ENCODE results near the gene DNM2.
"Not testable (repeated sequence)": the region's sequence is repeated elsewhere in the genome, so short reads cannot be mapped to it uniquely, and the experiment has no call there.

DNM2 gene

GRCh38 chr19:10836479-10837330 lies 118.8 kb downstream of the DNM2 start:
- peak; percentile 91 for DNase-seq (ENCODE audit: low read depth)

GRCh38 chr19:10837649-10838048 lies 119.8 kb downstream of the DNM2 start:
- DNase-seq (ENCODE audit: low read depth), result not testable (repeated sequence)

DNA sequence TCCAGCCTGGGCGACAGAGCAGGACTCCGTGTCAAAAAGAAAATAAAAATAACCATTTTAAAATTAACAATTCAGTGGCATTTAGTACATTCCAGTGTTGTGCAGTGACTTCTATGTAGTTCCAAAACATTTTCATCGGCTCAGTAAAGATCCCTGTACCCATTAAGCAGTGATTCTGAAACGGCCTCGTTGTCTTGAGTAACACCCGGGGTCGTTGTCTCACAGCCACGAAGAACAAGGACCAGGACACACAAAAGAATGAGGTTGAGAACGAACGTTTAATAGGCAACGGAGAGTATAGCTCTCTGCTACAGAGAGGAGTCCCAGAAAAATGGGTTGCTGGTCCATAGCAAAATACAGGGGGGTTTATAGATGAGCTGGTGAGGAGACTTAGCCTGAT lies 120.5 kb downstream of the DNM2 start:
- no peak for DNase-seq (ENCODE audit: low read depth)

DNA sequence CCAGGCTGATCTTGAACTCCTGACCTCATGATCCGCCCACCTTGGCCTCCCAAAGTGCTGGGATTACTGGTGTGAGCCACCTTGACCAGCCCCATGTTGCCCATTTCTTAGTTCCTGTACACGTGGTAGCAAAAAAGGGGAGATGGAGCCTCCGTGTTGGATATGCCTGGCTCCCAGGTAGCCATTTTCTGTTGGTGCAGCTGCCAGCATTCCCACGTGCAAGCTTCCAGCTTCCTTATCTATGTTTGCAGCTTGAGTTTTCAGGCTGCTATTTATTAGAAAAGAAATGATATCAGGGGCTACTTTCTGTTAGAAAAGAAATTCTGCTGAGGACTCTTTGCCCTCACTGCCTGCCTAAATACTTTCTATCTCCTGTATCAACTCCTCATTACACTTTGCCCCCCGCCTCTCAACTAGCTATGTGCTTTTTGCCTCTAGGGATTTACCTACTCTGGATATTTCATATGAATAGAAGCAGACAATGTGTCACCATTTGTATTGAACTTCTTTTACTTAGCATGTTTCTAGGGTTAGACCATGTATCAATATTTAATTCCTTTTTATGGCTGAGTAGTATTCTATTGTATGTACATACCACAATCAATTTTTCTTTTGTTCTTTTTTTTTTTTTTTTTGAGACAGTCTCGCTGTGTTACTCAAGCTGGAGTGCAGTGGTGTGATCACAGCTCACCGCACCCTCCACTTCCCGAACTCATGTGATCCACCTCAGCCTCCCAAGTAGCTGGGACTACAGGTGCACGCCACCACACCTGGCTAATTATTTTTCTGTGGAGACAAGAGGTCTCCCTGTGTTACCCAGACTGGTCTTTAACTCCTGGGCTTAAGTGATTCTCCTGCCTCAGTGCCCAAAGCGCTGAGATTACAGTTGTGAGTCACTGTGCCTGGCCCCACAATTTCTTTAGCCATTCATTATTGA lies 121.5 kb downstream of the DNM2 start:
- DNase-seq (ENCODE audit: low read depth), result no peak

GRCh38 chr19:10842788-10843187 lies 124.9 kb downstream of the DNM2 start:
- DNase-seq (ENCODE audit: low read depth), result no peak

DNA sequence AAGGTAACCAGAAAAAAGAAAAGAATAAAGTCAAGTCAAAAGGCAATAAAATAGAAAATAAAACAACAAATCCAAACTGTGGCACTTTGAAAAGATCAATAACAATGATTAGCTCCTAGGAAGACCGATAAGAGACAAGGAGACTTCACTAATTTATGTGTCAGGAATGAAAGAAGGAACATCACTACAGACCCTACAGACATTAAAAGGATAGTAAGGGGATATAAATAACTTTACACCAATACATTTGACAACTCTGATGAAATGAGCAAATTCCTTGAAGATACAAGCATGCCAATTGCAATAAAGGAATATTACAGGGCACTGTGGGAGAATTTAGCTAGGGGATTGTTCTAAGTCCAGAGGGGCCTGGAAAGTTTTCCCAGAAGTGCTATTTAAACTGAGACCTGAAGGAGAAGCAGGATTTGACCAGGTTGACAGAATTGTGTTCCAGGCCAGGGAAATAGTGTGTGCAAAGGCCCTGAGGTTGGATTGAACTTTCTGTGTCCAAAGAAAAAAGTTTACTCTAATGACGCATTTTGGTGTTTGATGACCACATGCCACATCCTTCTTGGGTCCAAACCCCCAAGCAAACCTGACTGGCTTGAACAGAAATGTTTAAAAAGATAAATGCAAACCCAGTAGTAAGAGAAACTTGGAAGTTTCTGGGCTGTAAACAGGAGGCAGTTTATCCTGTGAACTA lies 128.8 kb downstream of the DNM2 start:
- DNase-seq (ENCODE audit: low read depth), result no peak

DNA sequence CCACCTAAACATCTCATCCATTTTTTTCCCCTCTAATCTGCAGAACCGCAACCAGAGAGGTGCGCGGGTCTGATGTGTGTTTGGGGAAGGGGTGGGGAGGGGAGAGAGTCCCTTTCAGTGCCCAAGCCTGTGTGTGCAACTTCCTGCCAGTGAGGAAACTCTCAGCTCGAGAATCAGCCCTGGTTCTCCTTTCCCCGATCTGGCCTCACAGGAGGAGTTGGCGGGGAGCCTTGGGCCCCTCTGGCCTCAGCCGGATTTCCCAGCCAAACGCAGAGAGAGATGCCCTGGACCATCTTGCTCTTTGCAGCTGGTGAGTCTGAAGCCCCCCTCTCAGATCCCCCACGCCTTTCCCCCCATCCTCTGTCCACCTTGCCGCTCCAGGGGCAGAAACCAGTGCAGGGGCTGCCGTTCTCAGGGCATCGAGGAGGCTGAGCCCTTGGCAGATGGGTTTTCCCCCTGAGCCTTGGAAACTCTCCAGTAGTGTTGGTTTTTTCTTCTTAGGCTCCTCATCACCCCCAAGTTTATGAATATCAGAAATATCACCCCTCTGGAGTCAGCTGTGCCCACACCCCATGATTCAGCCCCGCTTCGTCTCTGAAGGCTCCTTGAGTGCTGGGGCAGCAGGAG lies 130.5 kb downstream of the DNM2 start, which contains the start of gene C19orf38:
TSS of gene C19orf38 (plus strand) at position 186 of the 627 bp plus-strand sequence. CDS start at position 280, 94 bp downstream.
- DNase-seq (ENCODE audit: low read depth), result no peak

DNA sequence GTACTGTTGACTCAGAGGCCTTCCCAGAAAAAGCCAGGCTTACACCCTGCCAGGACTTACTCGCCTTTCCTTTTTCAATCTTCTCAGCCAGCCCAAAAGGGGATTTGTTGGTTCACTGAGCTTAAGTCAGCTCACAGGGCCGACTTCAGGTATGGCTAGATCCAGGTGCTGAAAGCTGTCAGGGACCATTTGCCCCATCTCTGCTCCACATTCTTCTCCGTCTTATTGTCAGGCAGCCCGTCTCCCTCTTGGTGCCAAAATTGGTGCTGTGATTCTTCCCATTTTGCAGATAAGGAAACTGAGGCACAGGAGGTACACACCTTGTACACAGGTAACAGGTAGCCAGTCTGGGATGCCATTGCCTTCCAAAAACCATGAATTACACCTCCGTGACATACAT lies 132.8 kb downstream of the DNM2 start:
- no peak for DNase-seq (ENCODE audit: low read depth)

- no peak for DNase-seq (ENCODE audit: low read depth)
Observed at GRCh38 chr19:10852098-10852800, 134.4 kb downstream of the DNM2 start.

GRCh38 chr19:10852941-10853340 lies 135.1 kb downstream of the DNM2 start:
- DNase-seq (ENCODE audit: low read depth), result no peak

GRCh38 chr19:10854350-10855089 lies 136.6 kb downstream of the DNM2 start:
- no peak for DNase-seq (ENCODE audit: low read depth)

GRCh38 chr19:10855879-10856522 lies 138.1 kb downstream of the DNM2 start:
- DNase-seq (ENCODE audit: low read depth), result no peak

DNA sequence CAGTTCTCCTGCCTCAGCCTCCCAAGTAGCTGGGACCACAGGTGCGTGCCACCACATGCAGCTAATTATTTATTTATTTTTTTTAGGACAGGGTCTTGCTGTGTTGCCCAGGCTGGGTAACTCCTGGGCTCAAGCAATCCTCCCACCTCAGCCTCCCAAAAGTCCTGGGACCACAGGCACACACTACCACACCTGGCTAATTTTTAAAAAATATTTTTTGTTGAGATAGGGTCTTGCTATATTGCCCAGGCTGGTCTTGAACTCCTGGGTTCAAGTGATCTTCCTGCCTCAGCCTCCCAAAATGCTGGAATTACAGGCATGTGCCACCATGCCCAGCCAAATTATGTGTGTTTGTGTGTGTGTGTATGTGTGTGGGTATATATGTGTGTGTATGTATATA lies 139.0 kb downstream of the DNM2 start:
- DNase-seq (ENCODE audit: low read depth), result not testable (repeated sequence)

GRCh38 chr19:10858204-10858828 lies 140.4 kb downstream of the DNM2 start:
- DNase-seq (ENCODE audit: low read depth), result no peak

DNA sequence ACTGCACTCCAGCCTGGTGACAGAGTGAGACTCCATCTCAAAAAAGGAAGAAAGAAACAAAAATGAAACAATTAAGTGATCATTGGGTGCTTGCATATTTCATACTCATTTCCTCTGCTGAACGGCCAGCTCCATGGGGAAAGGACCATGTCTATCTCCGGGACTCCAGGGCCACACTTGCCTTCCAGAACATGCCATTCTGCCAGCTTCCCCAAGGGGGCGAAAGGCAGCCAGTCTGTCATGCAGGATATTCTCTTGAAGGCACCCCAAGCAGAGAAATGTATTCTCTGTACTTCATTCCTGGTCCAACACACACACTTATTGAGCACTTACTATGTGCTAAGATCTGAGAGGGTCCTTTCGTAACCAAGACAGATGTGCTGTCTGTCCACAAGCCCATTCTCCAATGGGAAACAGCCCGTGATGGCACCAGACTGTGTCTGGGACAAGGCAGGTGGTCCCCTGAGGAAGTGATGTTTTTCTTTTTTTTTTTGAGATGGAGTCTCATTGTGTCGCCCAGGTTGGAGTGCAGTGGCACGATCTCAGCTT lies 143.3 kb downstream of the DNM2 start:
- no peak for DNase-seq (ENCODE audit: low read depth)

GRCh38 chr19:10862561-10863106 lies 144.8 kb downstream of the DNM2 start:
- DNase-seq (ENCODE audit: low read depth), result no peak

- no peak for DNase-seq (ENCODE audit: low read depth)
Observed at GRCh38 chr19:10863107-10863717, 145.3 kb downstream of the DNM2 start.

DNA sequence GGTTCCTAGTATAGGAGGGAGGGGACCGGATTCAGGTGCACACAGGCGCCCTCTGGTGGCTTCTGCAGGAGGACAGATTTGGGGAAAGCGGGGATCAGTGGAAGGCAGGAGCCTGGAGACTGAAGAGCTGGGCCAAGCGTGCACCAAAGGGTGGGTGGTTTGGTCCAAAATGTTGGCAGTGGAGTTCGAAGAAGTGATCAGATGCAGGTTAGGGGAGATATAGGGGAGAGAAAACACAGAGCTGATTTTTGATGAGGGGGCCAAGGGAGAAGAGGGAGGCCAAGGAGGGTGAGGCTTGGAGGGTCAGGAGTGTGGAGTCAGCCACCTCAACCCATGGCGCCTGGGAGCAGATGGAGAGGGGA lies 146.6 kb downstream of the DNM2 start:
- DNase-seq (ENCODE audit: low read depth), result no peak
